HepG2 (cell line): ENCODE data around the gene CEP78. TPM values are rescaled to one million over a fixed set of nuclear protein-coding genes. Genes with fewer than 3 reads are reported as not detected.

Experiments
- DMAP1 ChIP-seq: IDR thresholded peaks from 2 replicates; pipeline ENCODE4 v1.6.1; 2016
- FOSL1 ChIP-seq: sonication (generic); formaldehyde crosslinking; IDR thresholded peaks from 2 replicates; pipeline ENCODE4 v1.9.0; 2021; ENCODE audit warnings: missing genetic modification reagents, borderline replicate concordance
- FOXO1 ChIP-seq: sonication (generic); formaldehyde crosslinking; IDR thresholded peaks from 2 replicates; pipeline ENCODE4 v1.4.0; 2020; ENCODE audit warnings: missing genetic modification reagents
- KLF16 ChIP-seq, 2 experiments: sonication (generic) in 1 of 2; formaldehyde crosslinking in 1 of 2; IDR thresholded peaks; 2 replicates each; pipeline versions ENCODE4 v1.6.1 to v1.8.0; 2016 to 2023; ENCODE audit warnings: missing genetic modification reagents in 2 of 2, missing compliant biosample characterization in 1 of 2
- MED1 ChIP-seq: sonication (generic); formaldehyde crosslinking; IDR thresholded peaks from 2 replicates; pipeline ENCODE4 v1.4.0; 2020; ENCODE audit warnings: missing genetic modification reagents
- NFRKB ChIP-seq: fragments of 450-650 bp; IDR thresholded peaks from 2 replicates; pipeline ENCODE4 v1.6.1; 2017
- SRY ChIP-seq: sonication (generic); formaldehyde crosslinking; IDR thresholded peaks from 2 replicates; pipeline ENCODE4 v1.8.0; 2022; ENCODE audit warnings: mild to moderate bottlenecking, missing genetic modification reagents
- U2AF1 ChIP-seq: fragments of 200-400 bp; formaldehyde crosslinking; optimal IDR thresholded peaks from 2 replicates; pipeline ENCODE3; 2017; ENCODE audit warnings: mild to moderate bottlenecking, low read depth, low read length
- ZBTB21 ChIP-seq: sonication (generic); formaldehyde crosslinking; IDR thresholded peaks from 2 replicates; pipeline ENCODE4 v1.4.0; 2020; ENCODE audit warnings: missing genetic modification reagents
- ZFAT ChIP-seq: sonication (generic); formaldehyde crosslinking; conservative IDR thresholded peaks from 2 replicates; pipeline ENCODE4 v1.8.1; 2023; ENCODE audit warnings: missing genetic modification reagents, inconsistent platforms
- ZFP82 ChIP-seq: sonication (generic); formaldehyde crosslinking; IDR thresholded peaks from 2 replicates; pipeline ENCODE4 v1.5.1; 2020; ENCODE audit warnings: mild to moderate bottlenecking, missing genetic modification reagents, borderline replicate concordance
- ZNF382 ChIP-seq: sonication (generic); formaldehyde crosslinking; IDR thresholded peaks from 2 replicates; pipeline ENCODE4 v1.5.0; 2020; ENCODE audit warnings: missing genetic modification reagents, mild to moderate bottlenecking, borderline replicate concordance
- ZNF550 ChIP-seq: sonication (generic); formaldehyde crosslinking; IDR thresholded peaks from 2 replicates; pipeline ENCODE4 v1.4.0; 2020; ENCODE audit warnings: mild to moderate bottlenecking, missing genetic modification reagents, borderline replicate concordance
- ZNF558 ChIP-seq: sonication (generic); formaldehyde crosslinking; IDR thresholded peaks from 2 replicates; pipeline ENCODE4 v1.9.0; 2022; ENCODE audit warnings: mild to moderate bottlenecking, missing genetic modification reagents, borderline replicate concordance
- ZNF614 ChIP-seq: IDR thresholded peaks from 2 replicates; pipeline ENCODE4 v1.6.1; 2018; ENCODE audit warnings: missing biosample characterization, missing genetic modification reagents, inconsistent platforms, borderline replicate concordance
- ZNF652 ChIP-seq: IDR thresholded peaks from 2 replicates; pipeline ENCODE4 v1.6.1; 2016; ENCODE audit warnings: low read depth, borderline replicate concordance
- polyA plus RNA-seq, 8 experiments: library from polyadenylated mRNA; depleted of rRNA in 3 of 8; stranded (reverse) in 7 of 8; unstranded in 1 of 8; fragments of >200 nt; fragmentation: Illumina TruSeq in 4 of 8; extraction: Trizol in 4 of 8; gene quantifications; 2 replicates each; pipeline versions ENCODE4 v1.2.1 to v1.2.3, GENCODE V29; 2011 to 2016; ENCODE audit warnings: low read depth in 4 of 8, missing spikeins in 1 of 8, mixed read lengths in 1 of 8; ENCODE audit not compliant: insufficient read depth in 1 of 8
- total RNA-seq, 5 experiments: library from RNA; depleted of rRNA; stranded (reverse); fragments of >200 nt; fragmentation: Illumina TruSeq; extraction: Trizol; gene quantifications; 2 replicates each; pipeline ENCODE4 v1.2.3, GENCODE V29; 2016; ENCODE audit warnings: low read depth in 1 of 5
- TF ChIP-seq, protein P1 (sequence below): conservative IDR thresholded peaks from 2 replicates; pipeline ENCODE4 v1.6.1; 2018; ENCODE audit warnings: missing genetic modification reagents
- TF ChIP-seq, protein P2 (sequence below): sonication (generic); formaldehyde crosslinking; IDR thresholded peaks from 2 replicates; pipeline ENCODE4 v1.4.0; 2020; ENCODE audit warnings: missing genetic modification reagents
- TF ChIP-seq, protein P3 (sequence below): sonication (generic); formaldehyde crosslinking; IDR thresholded peaks from 2 replicates; pipeline ENCODE4 v1.4.0; 2020; ENCODE audit warnings: mild to moderate bottlenecking, missing genetic modification reagents

The CEP78 gene
- total and polyA plus RNA-seq, 2 of the 13 experiments (the other 11 are each of a cell fraction or from before 2014, with no cell fraction given): 5.1 to 30.8 TPM

DNA sequence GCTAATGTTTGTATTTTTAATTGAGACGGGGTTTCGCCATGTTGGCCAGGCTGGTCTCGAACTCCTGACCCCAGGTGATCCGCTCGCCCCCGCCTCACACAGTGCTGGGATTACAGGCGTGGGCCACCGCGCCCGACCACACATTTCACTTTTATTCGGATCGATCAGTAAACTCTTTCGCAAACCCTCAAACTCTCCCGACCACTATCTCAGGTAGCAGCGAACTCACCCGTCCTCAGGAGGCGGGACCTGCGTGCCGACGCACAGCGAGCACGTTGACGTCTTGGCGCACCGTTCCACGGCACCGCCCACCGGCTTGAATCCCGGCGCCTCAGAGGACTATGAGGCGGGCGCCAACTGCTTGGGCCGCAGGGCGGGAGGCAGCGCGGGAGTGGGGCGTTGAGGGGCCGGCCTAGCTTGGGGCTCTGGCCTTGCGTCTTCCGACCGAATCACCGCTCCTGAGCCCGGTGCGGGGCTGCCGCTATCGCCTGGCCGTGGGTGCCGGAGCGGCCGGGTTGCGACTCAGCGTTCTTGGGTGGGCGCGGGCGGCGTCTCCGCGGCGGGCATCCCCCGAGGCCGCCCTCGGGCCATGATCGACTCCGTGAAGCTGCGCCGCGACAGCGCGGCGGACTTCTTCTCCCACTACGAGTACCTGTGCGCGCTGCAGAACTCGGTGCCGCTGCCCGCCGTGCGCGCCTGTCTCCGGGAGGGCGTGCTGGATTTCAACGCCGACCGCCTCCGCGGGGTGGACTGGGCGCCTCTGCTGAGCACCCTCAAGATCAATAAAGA lies at the start of gene CEP78 (continued):
- TF ChIP-seq ZBTB21 (CRISPR knock-in tag) (no peak), U2AF1 (no peak), ZNF614 (CRISPR knock-in tag) (peak; percentile 63; the same call in 1 of the 2 replicates), KLF16 (CRISPR knock-in tag; IDR thresholded peaks at IDR 0.05) (peak in 1 of 2 experiments; percentile 79; a peak in 2 of 4 replicates), ZFP82 (CRISPR knock-in tag) (peak; percentile 14; the same call in 1 of the 2 replicates), FOXO1 (CRISPR knock-in tag) (no peak; the same call in 1 of the 2 replicates), ZNF652 (CRISPR knock-in tag) (no peak), SRY (CRISPR knock-in tag) (peak; percentile 74), FOSL1 (CRISPR knock-in tag) (0 out of 2 replicates have a peak, but pooled peaks have one; percentile 16), ZNF558 (CRISPR knock-in tag) (peak; percentile 56; the same call in 1 of the 2 replicates), ZFAT (CRISPR knock-in tag) (peak; percentile 71; the same call in 1 of the 2 replicates), NFRKB (no peak), MED1 (CRISPR knock-in tag) (peak; percentile 44; the same call in 1 of the 2 replicates), ZNF550 (no peak), ZNF382 (CRISPR knock-in tag) (no peak), DMAP1 (CRISPR knock-in tag) (peak; percentile 74)
- TF ChIP-seq, protein P1, sequence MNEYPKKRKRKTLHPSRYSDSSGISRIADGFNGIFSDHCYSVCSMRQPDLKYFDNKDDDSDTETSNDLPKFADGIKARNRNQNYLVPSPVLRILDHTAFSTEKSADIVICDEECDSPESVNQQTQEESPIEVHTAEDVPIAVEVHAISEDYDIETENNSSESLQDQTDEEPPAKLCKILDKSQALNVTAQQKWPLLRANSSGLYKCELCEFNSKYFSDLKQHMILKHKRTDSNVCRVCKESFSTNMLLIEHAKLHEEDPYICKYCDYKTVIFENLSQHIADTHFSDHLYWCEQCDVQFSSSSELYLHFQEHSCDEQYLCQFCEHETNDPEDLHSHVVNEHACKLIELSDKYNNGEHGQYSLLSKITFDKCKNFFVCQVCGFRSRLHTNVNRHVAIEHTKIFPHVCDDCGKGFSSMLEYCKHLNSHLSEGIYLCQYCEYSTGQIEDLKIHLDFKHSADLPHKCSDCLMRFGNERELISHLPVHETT (CRISPR knock-in tag): no peak; the same call in 1 of the 2 replicates
- TF ChIP-seq, protein P2, sequence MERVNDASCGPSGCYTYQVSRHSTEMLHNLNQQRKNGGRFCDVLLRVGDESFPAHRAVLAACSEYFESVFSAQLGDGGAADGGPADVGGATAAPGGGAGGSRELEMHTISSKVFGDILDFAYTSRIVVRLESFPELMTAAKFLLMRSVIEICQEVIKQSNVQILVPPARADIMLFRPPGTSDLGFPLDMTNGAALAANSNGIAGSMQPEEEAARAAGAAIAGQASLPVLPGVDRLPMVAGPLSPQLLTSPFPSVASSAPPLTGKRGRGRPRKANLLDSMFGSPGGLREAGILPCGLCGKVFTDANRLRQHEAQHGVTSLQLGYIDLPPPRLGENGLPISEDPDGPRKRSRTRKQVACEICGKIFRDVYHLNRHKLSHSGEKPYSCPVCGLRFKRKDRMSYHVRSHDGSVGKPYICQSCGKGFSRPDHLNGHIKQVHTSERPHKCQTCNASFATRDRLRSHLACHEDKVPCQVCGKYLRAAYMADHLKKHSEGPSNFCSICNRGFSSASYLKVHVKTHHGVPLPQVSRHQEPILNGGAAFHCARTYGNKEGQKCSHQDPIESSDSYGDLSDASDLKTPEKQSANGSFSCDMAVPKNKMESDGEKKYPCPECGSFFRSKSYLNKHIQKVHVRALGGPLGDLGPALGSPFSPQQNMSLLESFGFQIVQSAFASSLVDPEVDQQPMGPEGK: peak; percentile 58
- TF ChIP-seq, protein P3, sequence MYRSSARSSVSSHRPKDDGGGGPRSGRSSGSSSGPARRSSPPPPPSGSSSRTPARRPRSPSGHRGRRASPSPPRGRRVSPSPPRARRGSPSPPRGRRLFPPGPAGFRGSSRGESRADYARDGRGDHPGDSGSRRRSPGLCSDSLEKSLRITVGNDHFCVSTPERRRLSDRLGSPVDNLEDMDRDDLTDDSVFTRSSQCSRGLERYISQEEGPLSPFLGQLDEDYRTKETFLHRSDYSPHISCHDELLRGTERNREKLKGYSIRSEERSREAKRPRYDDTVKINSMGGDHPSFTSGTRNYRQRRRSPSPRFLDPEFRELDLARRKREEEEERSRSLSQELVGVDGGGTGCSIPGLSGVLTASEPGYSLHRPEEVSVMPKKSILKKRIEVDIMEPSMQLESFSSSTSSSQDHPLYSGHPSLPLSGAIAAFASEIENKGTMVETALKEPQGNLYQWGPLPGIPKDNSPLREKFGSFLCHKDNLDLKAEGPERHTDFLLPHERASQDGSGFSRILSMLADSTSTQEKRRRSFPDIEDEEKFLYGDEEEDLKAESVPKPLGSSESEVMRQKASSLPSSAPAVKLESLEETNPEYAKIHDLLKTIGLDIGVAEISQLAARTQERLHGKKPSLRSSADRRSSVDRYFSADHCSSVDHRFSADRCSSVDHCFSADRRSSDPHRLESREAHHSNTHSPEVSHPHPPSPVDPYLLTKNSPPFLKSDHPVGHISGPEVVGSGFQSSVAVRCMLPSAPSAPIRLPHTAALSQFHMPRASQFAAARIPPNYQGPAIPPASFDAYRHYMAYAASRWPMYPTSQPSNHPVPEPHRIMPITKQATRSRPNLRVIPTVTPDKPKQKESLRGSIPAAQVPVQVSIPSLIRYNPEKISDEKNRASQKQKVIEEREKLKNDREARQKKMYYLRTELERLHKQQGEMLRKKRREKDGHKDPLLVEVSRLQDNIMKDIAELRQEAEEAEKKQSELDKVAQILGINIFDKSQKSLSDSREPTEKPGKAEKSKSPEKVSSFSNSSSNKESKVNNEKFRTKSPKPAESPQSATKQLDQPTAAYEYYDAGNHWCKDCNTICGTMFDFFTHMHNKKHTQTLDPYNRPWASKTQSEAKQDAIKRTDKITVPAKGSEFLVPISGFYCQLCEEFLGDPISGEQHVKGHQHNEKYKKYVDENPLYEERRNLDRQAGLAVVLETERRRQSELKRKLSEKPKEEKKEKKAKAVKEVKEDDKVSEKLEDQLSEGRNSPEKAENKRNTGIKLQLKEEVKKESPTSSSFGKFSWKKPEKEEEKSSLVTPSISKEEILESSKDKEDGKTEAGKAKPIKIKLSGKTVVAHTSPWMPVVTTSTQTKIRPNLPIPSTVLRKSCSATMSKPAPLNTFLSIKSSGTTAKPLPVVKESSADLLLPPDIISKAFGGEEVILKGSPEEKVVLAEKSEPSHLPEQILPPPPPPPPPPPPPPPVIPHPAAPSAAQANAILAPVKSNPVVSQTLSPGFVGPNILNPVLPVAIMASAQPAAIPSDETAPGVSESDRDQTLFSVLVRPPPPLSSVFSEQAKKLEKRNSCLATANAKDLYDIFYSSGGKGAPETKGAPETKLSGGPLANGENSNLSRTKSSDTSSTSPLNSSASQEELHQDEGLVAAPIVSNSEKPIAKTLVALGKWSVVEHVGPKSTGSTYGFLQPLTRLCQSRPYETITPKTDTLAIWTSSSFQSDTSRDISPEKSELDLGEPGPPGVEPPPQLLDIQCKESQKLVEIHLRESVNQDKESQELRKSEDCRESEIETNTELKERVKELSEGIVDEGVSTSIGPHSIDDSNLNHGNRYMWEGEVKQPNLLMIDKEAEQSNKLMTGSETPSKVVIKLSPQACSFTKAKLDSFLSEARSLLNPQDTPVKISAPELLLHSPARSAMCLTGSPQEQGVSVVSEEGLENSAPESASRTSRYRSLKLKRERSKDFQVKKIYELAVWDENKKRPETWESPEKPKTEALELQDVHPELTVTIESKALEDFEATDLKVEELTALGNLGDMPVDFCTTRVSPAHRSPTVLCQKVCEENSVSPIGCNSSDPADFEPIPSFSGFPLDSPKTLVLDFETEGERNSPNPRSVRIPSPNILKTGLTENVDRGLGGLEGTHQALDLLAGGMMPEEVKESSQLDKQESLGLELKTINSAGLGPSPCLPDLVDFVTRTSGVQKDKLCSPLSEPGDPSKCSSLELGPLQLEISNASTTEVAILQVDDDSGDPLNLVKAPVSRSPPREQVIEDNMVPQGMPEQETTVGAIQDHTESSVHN (CRISPR knock-in tag): no peak
